A549 (cell line): ENCODE measurements around the gene TJP2. TPM values are rescaled to one million over a fixed set of nuclear protein-coding genes. Genes with fewer than 3 reads are reported as not detected.

ENCODE experiments used
- ATAC-seq, 2 experiments: fragments of 200-7000 bp in 1 of 2; fragments of >200 bp in 1 of 2; cut with Nextera tagmentation in 1 of 2; cut with Tn5 transposase in 1 of 2; 3 replicates each; pipeline versions ENCODE4 v1.8.0 to v1.9.1; 2018 to 2020; ENCODE audit warnings: mild to moderate bottlenecking in 1 of 2, moderate library complexity in 1 of 2
- CTCF ChIA-PET: fragments of 300-600 bp; sonication (Branson Sonifier 250); formaldehyde crosslinking; extraction: SDS; loops from one replicate; lab custom pipeline; 2021; ENCODE audit warnings: antibody characterized with exemption, inconsistent platforms; lab: Yijun Ruan, JAX
- POLR2A ChIA-PET: fragments of 350-600 bp; formaldehyde crosslinking; extraction: SDS; loops from one replicate; lab custom pipeline; 2021; ENCODE audit warnings: antibody characterized with exemption, inconsistent platforms; lab: Yijun Ruan, JAX
- DNase-seq, 2 experiments: peaks; one replicate each; pipeline versions ENCODE4 v3.0.0 to v3.0.0-alpha.2; 2011 to 2016; ENCODE audit warnings: low read depth in 1 of 2, low spot score in 1 of 2
- FAIRE-seq: peaks from 2 replicates; lab custom pipeline; 2011; peaks lifted over from hg19 to GRCh38; lab: Jason Lieb, UNC
- H3K27ac ChIP-seq, 2 experiments: fragments of >200 bp; sonication (Bioruptor Twin); formaldehyde crosslinking; 3 replicates each; pipeline ENCODE4 v1.5.1; 2016 to 2017
- H3K4me1 ChIP-seq: fragments of >200 bp; sonication (Bioruptor Twin); formaldehyde crosslinking; 3 replicates; pipeline ENCODE4 v1.6.1; 2016
- H3K4me2 ChIP-seq: fragments of >200 bp; sonication (Bioruptor Twin); formaldehyde crosslinking; 3 replicates; pipeline ENCODE4 v1.6.1; 2016
- H3K4me3 ChIP-seq: fragments of >200 bp; sonication (Bioruptor Twin); formaldehyde crosslinking; 3 replicates; pipeline ENCODE4 v1.5.1; 2016
- H3K9me3 ChIP-seq: fragments of >200 bp; sonication (Bioruptor Twin); formaldehyde crosslinking; 3 replicates; pipeline ENCODE4 v1.6.1; 2016
- ATOH8 ChIP-seq: fragments of 250-450 bp; sonication (Bioruptor Pico); IDR thresholded peaks from 2 replicates; pipeline ENCODE4 v1.5.0; 2020; ENCODE audit warnings: low read depth, mild to moderate bottlenecking, moderate library complexity
- BHLHE40 ChIP-seq: IDR thresholded peaks from 2 replicates; pipeline ENCODE4 v1.6.1; 2012; ENCODE audit warnings: low read depth, low read length, inconsistent platforms
- CEBPB ChIP-seq, 2 experiments: fragments of >200 bp in 1 of 2; sonication (Bioruptor Twin) in 1 of 2; formaldehyde crosslinking in 1 of 2; IDR thresholded peaks; 2 replicates each; pipeline ENCODE4 v1.6.1; 2012 to 2016
- E2F6 ChIP-seq: IDR thresholded peaks from 2 replicates; pipeline ENCODE4 v1.6.1; 2012; ENCODE audit warnings: low read depth, borderline replicate concordance
- EHF ChIP-seq: fragments of 250-450 bp; sonication (Bioruptor Pico); IDR thresholded peaks from 2 replicates; pipeline ENCODE4 v1.5.0; 2020; ENCODE audit warnings: mild to moderate bottlenecking
- EHMT2 ChIP-seq: fragments of 200-600 bp; sonication (generic); IDR thresholded peaks from 2 replicates; pipeline ENCODE4 v1.6.1; 2016; ENCODE audit warnings: antibody characterized with exemption, low read depth, mild to moderate bottlenecking, moderate library complexity
- ELK1 ChIP-seq: fragments of 150-350 bp; IDR thresholded peaks from 2 replicates; pipeline ENCODE4 v1.6.1; 2014; ENCODE audit warnings: low read depth, mild to moderate bottlenecking, low read length
- HEYL ChIP-seq: fragments of 250-450 bp; sonication (Bioruptor Pico); IDR thresholded peaks from 2 replicates; pipeline ENCODE4 v1.8.0; 2021; ENCODE audit warnings: mild to moderate bottlenecking, moderate library complexity
- HMGXB4 ChIP-seq: fragments of 250-450 bp; sonication (Bioruptor Pico); IDR thresholded peaks from 2 replicates; pipeline ENCODE4 v1.5.0; 2021; ENCODE audit warnings: mild to moderate bottlenecking, moderate library complexity, borderline replicate concordance
- HOXB5 ChIP-seq: fragments of 250-450 bp; sonication (Bioruptor Pico); IDR thresholded peaks from 2 replicates; pipeline ENCODE4 v1.5.0; 2020; ENCODE audit warnings: mild to moderate bottlenecking, moderate library complexity
- MAFK ChIP-seq: fragments of 450-650 bp; IDR thresholded peaks from 2 replicates; pipeline ENCODE4 v1.6.1; 2014; ENCODE audit not compliant: partially characterized antibody
- MAZ ChIP-seq: fragments of 150-350 bp; IDR thresholded peaks from 2 replicates; pipeline ENCODE4 v1.6.1; 2014; ENCODE audit warnings: antibody characterized with exemption, low read depth, low read length, borderline replicate concordance
- MYC ChIP-seq: IDR thresholded peaks from 2 replicates; pipeline ENCODE4 v1.6.1; 2012; ENCODE audit warnings: mild to moderate bottlenecking, inconsistent platforms, low read length, improper control_type of control experiment, borderline replicate concordance
- NPAS2 ChIP-seq: fragments of 250-450 bp; sonication (Bioruptor Pico); IDR thresholded peaks from 2 replicates; pipeline ENCODE4 v1.8.0; 2022; ENCODE audit warnings: mild to moderate bottlenecking, moderate library complexity, borderline replicate concordance
- RCOR1 ChIP-seq: fragments of 150-350 bp; IDR thresholded peaks from 2 replicates; pipeline ENCODE4 v1.6.1; 2014; ENCODE audit warnings: antibody characterized with exemption, low read length, low read depth
- REST ChIP-seq: fragments of 200-600 bp; sonication (generic); IDR thresholded peaks from 2 replicates; pipeline ENCODE4 v1.6.1; 2016; ENCODE audit warnings: antibody characterized with exemption, mild to moderate bottlenecking, moderate library complexity
- RFX5 ChIP-seq: fragments of 450-650 bp; IDR thresholded peaks from 2 replicates; pipeline ENCODE4 v1.7.1; 2014; ENCODE audit warnings: antibody characterized with exemption, mild to moderate bottlenecking, moderate library complexity
- SMC3 ChIP-seq: fragments of >200 bp; sonication (Bioruptor Twin); formaldehyde crosslinking; IDR thresholded peaks from 3 replicates; pipeline ENCODE4 v1.6.1; 2018; ENCODE audit warnings: inconsistent platforms
- TFCP2L1 ChIP-seq: fragments of 250-450 bp; sonication (Bioruptor Pico); IDR thresholded peaks from 2 replicates; pipeline ENCODE4 v1.5.0; 2021; ENCODE audit warnings: mild to moderate bottlenecking
- USF2 ChIP-seq: fragments of 450-650 bp; IDR thresholded peaks from 2 replicates; pipeline ENCODE4 v1.6.1; 2014; ENCODE audit warnings: antibody characterized with exemption
- whole genome bisulfite sequencing: methylation state at CpG from one replicate; pipeline ENCODE4 v1.1.6; 2017; ENCODE audit errors: missing lambda C conversion rate; 5-methylcytosine and 5-hydroxymethylcytosine counted together
- polyA plus RNA-seq, 4 experiments: library from polyadenylated mRNA; depleted of rRNA in 3 of 4; stranded (reverse); fragments of >200 nt; fragmentation: RNase III in 1 of 4; extraction: RNeasy Plus Mini Kit Qiagen cat#74134 plus additional on column Dnase treatment in 1 of 4; gene quantifications; 2 replicates in 3 of 4; 3 replicates in 1 of 4; pipeline ENCODE4 v1.2.3, GENCODE V29; 2011 to 2017

TJP2 gene
- polyA plus RNA-seq, 2 of the 4 experiments (the other 2 are of a cell fraction), result 1.7 to 3.6 TPM

- no peak for FAIRE-seq
- Histone ChIP-seq H3K9me3 (no peaks in the 10 kb centered on the region), H3K4me1 (no peaks in the 10 kb centered on the region), H3K4me2 (no peak overlapping the region), H3K27ac (no peak overlapping the region), H3K4me3 (no peak overlapping the region)
- TF ChIP-seq NPAS2 (CRISPR knock-in tag), result no peak
- TF ChIP-seq ATOH8 (CRISPR knock-in tag), result no peak
- TF ChIP-seq E2F6, result no peak
- TF ChIP-seq ELK1, result no peak
- TF ChIP-seq EHMT2, result no peak
- no peak for TF ChIP-seq BHLHE40
- TF ChIP-seq EHF (CRISPR knock-in tag), result no peak
- no peak for TF ChIP-seq MYC
- TF ChIP-seq CEBPB (IDR thresholded peaks at IDR 0.05), result no peak
- TF ChIP-seq HOXB5 (CRISPR knock-in tag), result no peak
- no peak for TF ChIP-seq REST
- POLR2A ChIA-PET, result no interaction called here
- CTCF ChIA-PET, result interaction anchor here (0.7 to 1.3 kb wide), 4 partner anchors 9 to 20 kb away, joined by 3 to 4 read pairs (median 3); no protein-coding TSS in a partner anchor
- no peak for DNase-seq
- ATAC-seq, result no peak
- 64% methylated on average over 7 of the region's 7 CpGs for WGBS
Measured at GRCh38 chr9:69149321-69149807, 24.7 kb upstream of the TJP2 start.

GRCh38 chr9:69151506-69151905 lies 22.6 kb upstream of the TJP2 start:
- ATAC-seq, result no peak
- Histone ChIP-seq H3K9me3 (no peaks in the 10 kb centered on the region), H3K4me2 (no peak overlapping the region), H3K27ac (no peak overlapping the region), H3K4me3 (no peak overlapping the region), H3K4me1 (no peaks in the 10 kb centered on the region)
- no peak for FAIRE-seq
- WGBS, result 78% methylated on average over 7 of the region's 7 CpGs
- CTCF ChIA-PET, result interaction anchor here (0.7 kb wide), 1 partner anchor 31 kb away, joined by 3 read pairs; no protein-coding TSS in a partner anchor
- DNase-seq, result no peak
- POLR2A ChIA-PET, result no interaction called here
- no peak for TF ChIP-seq SMC3
- no peak for TF ChIP-seq HEYL (CRISPR knock-in tag)
- TF ChIP-seq MAFK, result no peak
- TF ChIP-seq NPAS2 (CRISPR knock-in tag), result no peak
- TF ChIP-seq RFX5, result no peak
- no peak for TF ChIP-seq USF2
- no peak for TF ChIP-seq MYC
- no peak for TF ChIP-seq RCOR1
- TF ChIP-seq MAZ, result no peak
- no peak for TF ChIP-seq EHMT2
- no peak for TF ChIP-seq TFCP2L1
- TF ChIP-seq HMGXB4 (CRISPR knock-in tag), result no peak
- TF ChIP-seq BHLHE40, result no peak
